GM19043 (cell line): ENCODE data around the gene RNF167.

ENCODE experiments used
- ATAC-seq: cut with Tn5 transposase; IDR thresholded peaks from one replicate; pipeline ENCODE4 v1.9.1; 2021; ENCODE audit warnings: low read depth; ENCODE audit not compliant: unreplicated experiment

The RNF167 gene

GRCh38 chr17:4950075-4950745, 10.1 kb downstream of the RNF167 start:
- ATAC-seq: no peak

GRCh38 chr17:4950746-4951204, 10.7 kb downstream of the RNF167 start, which contains the start of gene ENO3:
ENO3 (plus strand) TSS chr17:4951119; CDS start chr17:4951830, 711 bp downstream.
- ATAC-seq: no peak

DNA sequence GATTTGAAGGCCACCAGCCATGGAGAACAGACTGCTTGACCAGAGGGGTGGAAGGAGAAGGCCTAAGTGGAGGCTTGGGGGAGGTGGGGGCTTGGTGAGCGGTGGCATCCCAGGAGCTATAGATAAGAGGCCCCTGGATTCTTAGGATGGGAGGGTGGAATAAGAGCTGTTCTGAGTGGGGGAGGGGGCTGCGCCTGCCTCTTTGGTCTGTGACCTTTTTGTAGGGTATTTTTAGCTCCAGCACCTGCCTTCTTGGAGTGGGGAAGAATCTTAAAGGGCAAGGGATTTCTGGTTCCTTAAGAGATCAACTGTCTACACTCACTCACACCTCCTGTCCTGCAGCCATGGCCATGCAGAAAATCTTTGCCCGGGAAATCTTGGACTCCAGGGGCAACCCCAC, 11.4 kb downstream of the RNF167 start:
- no peak for ATAC-seq

GRCh38 chr17:4953451-4953961, 13.4 kb downstream of the RNF167 start:
- no peak for ATAC-seq

DNA sequence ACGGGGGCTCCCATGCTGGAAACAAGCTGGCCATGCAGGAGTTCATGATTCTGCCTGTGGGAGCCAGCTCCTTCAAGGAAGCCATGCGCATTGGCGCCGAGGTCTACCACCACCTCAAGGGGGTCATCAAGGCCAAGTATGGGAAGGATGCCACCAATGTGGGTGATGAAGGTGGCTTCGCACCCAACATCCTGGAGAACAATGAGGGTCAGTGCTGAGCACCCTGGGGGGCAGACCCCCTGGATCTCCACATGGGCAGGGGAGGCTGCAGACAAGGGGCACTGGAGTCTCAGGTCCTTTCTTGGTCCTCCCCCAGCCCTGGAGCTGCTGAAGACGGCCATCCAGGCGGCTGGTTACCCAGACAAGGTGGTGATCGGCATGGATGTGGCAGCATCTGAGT, 15.0 kb downstream of the RNF167 start:
- no peak for ATAC-seq

DNA sequence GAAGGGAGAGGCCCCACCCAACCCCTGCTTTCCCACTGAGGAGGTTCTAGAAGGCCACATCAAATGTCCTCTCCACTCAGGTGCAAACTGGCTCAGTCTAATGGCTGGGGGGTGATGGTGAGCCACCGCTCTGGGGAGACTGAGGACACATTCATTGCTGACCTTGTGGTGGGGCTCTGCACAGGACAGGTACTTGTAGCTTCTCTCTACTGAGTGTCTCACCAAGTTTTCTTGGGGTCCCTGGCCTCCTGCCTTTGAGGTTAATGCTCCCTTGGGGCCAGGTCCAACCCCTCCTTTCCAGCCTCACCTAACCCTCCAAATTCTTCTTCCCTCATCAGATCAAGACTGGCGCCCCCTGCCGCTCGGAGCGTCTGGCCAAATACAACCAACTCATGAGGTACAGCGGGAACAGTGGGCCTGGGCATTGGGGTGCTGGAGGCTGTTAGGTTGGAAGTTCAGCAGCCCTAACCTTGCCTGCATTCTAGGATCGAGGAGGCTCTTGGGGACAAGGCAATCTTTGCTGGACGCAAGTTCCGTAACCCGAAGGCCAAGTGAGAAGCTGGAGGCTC, 16.5 kb downstream of the RNF167 start:
- ATAC-seq: no peak

- ATAC-seq: no peak
These were observed 18.0 kb downstream of the RNF167 start for GRCh38 chr17:4958102-4958501.

- no peak for ATAC-seq
These were observed 19.3 kb downstream of the RNF167 start for GRCh38 chr17:4959261-4959965.

- ATAC-seq: no peak
These were observed 20.3 kb downstream of the RNF167 start for GRCh38 chr17:4960279-4960922.

GRCh38 chr17:4965311-4965986, 25.4 kb downstream of the RNF167 start:
- ATAC-seq: no peak

- ATAC-seq: peak; percentile 76
These were observed 26.9 kb downstream of the RNF167 start for GRCh38 chr17:4966844-4967538.

GRCh38 chr17:4967539-4968485, 27.7 kb downstream of the RNF167 start, which contains the start of gene SPAG7:
SPAG7 (minus strand) TSS chr17:4967817; CDS start chr17:4967804, 13 bp downstream.
- peak; percentile 51 for ATAC-seq

- no peak for ATAC-seq
These were observed 28.5 kb downstream of the RNF167 start for GRCh38 chr17:4968486-4969046.

GRCh38 chr17:4969047-4969550, 29.0 kb downstream of the RNF167 start:
- no peak for ATAC-seq

DNA sequence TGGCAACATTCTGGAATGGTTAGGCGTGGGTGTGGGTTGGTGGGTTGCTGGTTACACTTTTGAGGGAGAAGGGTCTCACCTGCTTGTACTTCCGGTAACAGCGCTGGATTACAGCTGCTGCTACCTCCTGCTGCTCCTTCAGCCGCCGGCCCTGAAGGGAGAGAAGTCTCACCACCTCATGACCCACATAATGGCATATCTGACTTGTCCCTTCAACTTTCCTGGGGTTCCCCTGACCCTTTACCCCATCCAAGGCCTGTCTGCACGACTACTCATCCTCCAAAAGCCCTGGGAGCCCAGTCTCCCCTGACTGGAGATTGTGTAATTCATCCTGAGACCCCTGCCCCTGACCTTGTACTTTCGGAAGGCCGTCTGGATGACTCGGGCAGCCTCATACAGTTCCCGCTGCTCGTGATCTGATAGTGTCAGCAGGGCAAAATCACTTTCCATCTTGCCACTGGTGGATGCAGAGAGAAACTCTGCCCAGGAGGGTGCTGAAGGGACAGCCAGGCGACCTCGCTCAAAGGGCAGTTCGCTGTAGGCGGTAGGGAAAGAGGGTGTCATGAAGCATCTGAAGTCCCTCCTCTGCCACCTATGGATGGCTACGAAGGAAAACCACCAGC, 29.6 kb downstream of the RNF167 start:
- ATAC-seq: no peak

GRCh38 chr17:4970273-4970672, 30.2 kb downstream of the RNF167 start:
- no peak for ATAC-seq

GRCh38 chr17:4971826-4972225, 31.8 kb downstream of the RNF167 start:
- ATAC-seq: no peak

GRCh38 chr17:4972322-4972721, 32.3 kb downstream of the RNF167 start:
- no peak for ATAC-seq
